Activated effector memory CD4-positive, alpha-beta T cell treated with anti-CD3 and anti-CD28 coated beads, Interleukin-2, amount 50 U/mL, for 16 hours (primary cell): ENCODE data around the gene SHROOM4.

Experiments used
- DNase-seq: peaks from one replicate; pipeline ENCODE4 v3.0.0-alpha.2; 2020

SHROOM4 gene

GRCh38 chrX:50705042-50705441, 109.0 kb downstream of the SHROOM4 start:
- DNase-seq = no peak

DNA sequence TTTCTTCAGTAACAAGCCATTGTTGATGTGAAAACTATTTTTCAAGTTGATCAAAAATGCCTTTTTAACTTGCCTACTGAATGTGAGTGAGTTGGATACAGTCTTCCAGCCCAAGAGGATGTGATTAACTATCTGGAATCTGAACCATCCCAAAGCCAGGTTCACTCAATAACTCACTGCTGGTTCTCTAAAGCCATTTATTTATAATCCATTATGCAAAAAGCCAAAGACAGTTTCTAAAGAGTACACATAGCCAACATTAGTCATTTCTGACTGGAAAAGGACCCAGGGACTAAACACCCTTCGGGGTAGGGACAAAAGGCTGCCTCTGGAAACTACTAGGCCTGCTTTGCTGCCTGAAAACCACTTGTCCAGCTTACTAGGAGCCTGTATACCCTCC, 109.6 kb downstream of the SHROOM4 start:
- no peak for DNase-seq

GRCh38 chrX:50700921-50701320, 113.1 kb downstream of the SHROOM4 start:
- no peak for DNase-seq

- DNase-seq = no peak
Observed at GRCh38 chrX:50698944-50699343, 115.0 kb downstream of the SHROOM4 start.

DNA sequence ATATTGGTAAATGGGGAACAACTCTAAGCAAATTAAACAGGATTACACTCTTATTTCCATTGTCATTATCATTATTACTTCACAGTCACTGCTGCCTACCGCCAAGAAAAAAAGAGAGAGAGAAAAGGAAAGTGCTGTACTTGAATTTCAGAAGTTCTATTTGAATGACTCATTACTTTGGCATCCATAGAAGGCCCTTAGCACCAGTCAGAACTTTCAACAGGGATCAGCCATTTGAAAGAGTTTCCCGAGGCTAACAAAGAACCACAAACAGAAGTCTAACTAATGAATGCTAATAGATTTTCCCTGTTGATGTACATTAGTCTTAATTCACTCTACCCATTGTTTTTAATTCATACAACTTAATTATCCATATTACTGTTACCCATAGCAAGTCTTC, 116.3 kb downstream of the SHROOM4 start:
- DNase-seq = no peak

DNA sequence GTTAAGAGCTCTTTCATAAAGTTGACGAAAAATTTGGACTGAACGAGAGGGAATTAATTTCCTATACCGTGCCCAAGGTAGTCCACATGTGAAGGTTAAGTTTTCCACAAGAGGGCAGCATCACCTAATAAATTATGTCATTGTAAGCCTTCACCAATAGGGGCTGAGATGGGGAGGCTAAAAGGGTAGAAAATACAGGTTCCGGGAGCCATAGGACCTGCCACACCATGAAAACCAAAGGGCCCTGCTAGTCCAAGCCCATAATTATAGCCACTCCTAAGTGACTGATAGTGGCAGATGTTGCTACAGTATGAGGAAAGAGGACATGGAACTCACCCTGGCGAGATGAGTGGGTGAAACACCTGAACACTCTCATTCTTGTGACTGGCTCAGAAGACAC, 122.2 kb downstream of the SHROOM4 start:
- no peak for DNase-seq

GRCh38 chrX:50684871-50685270, 129.1 kb downstream of the SHROOM4 start:
- DNase-seq = no peak

DNA sequence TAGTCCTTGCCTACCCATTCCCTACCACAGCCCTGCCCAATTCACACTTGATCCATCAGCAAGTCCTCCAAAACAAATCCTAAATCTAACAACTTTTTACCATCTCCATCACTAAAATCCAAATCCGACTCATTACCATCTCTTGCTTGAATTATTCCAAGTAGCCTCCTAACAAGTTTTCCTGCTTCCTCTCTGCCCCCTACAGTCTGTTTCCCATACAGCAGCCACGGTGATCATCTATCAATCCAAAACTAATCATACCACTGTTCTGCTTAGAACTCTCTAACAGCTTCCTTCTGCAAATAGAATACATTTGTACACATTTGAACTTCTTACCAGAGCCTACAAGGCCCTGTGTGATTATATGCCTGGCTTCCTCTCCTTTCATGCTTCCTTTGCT, 133.0 kb downstream of the SHROOM4 start:
- DNase-seq = no peak

DNA sequence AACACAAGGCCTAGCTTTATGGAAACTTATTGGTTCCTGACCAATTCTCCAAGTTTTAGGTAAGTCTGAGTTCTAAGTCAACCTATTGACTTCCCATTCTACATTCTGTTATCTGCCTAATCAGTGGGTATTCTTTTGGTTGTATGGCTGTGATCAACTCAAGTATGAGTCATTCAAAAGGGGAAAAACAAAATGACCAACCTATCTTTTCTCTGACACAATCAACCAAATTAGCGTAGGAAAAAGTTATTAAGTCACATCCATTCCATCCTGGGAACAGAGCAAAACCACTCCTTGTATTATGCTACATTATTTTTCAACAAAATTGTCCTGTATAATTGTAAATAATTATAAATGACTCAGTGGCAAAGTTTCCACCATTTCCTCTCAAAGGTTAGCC, 136.2 kb downstream of the SHROOM4 start:
- no peak for DNase-seq

- DNase-seq = no peak
Observed at GRCh38 chrX:50671661-50672060, 142.3 kb downstream of the SHROOM4 start.

GRCh38 chrX:50668860-50669259, 145.1 kb downstream of the SHROOM4 start:
- DNase-seq = no peak

DNA sequence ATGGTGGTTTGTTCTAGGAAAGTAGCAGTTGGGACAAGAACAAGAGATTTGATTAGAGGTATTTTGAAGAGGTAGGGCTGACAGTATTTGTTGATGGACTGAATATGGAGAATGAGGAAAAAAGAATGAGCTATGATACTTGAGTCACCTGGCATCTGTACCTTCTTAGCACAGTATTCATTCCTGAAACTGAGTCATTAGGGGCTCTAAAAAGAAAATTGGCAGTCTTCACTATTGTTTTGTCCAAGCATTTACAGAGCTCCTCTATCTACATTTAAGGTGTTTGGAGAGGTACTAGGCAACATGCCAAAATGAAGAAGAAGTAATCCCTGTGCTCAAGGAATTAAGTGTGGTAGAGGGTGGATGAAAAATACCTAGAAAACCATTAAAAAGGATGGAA, 165.8 kb downstream of the SHROOM4 start:
- no peak for DNase-seq

DNA sequence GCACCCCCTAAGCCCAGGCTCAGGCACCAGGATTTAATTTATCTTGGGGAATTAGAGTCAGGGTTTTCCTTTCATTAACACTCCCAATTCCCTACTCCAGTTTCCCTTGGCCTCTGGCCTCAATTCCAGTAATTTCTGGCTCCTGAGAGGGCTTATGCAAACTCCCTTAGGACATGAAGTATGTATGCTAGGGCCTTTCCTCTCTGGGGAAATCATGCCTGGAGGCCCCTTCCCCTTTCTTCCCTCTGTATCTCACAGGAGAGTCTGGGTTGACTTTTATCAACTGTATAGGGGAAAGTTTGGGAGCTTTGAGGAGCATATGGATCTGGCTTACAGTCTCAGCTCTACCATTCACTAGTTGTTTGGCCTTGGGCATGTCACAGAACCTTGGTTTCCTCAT, 169.5 kb downstream of the SHROOM4 start:
- DNase-seq = no peak

GRCh38 chrX:50643525-50644137, 170.4 kb downstream of the SHROOM4 start:
- no peak for DNase-seq

GRCh38 chrX:50638123-50638522, 175.9 kb downstream of the SHROOM4 start:
- no peak for DNase-seq

GRCh38 chrX:50635817-50636365, 178.1 kb downstream of the SHROOM4 start:
- DNase-seq = no peak

- no peak for DNase-seq
Observed at GRCh38 chrX:50635162-50635561, 178.8 kb downstream of the SHROOM4 start.

GRCh38 chrX:50629774-50630173, 184.2 kb downstream of the SHROOM4 start:
- DNase-seq = no peak

- no peak for DNase-seq
Observed at GRCh38 chrX:50627696-50628095, 186.3 kb downstream of the SHROOM4 start.

- no peak for DNase-seq
Observed at GRCh38 chrX:50626432-50626831, 187.6 kb downstream of the SHROOM4 start.

DNA sequence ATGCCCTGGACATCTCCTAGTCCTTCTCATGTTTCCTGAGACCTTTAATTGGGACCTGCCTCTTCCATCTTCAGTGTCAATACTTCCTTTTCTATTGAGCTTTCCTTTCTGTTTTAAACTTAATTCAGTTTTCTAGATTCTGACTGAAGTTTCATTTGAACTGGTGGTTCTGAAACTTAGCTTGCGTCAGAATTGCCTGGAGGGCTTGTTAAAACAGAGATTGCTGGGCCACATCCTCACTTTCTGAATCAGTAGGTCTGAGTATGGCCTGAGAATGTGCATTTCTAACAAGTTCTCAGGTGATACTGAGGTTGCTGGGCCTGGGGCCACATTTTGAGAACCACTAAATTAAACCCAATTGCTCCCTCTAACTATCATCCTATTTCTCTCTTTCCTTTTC, 191.2 kb downstream of the SHROOM4 start:
- DNase-seq = no peak

- no peak for DNase-seq
Observed at GRCh38 chrX:50618788-50619558, 195.0 kb downstream of the SHROOM4 start.

GRCh38 chrX:50617183-50617582, 196.8 kb downstream of the SHROOM4 start:
- DNase-seq = no peak

- DNase-seq = no peak
Observed at GRCh38 chrX:50615570-50616158, 198.3 kb downstream of the SHROOM4 start.
